ENCODE data around the gene SLC35F1. TPM values are rescaled to one million over a fixed set of nuclear protein-coding genes. Genes with fewer than 3 reads are reported as not detected.

The SLC35F1 gene
- total RNA-seq, 1 donor from 2014 or later, result 0.30 TPM

DNA sequence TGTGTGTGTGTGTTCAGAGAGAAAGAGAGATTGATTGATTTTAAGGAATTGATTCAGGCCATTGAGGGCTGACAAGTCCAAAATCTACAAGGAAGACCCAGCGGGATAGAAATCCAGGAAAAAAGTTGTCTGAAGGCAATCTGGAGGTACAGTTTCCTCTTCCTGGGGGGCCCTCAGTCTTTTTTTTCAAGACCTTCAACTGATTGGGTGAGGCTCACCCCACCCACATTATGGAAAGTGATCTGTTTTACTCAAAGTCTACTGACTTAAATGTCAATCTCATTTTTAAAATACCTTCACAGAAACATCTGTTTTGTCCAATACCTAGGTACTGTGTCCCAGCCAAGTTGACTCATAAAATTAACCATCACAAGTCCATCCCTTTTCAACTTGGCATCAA lies 398.0 kb downstream of the SLC35F1 start:
- no peaks in the 10 kb centered on the region for H3K9me3 ChIP-seq
- H3K27me3 ChIP-seq (ENCODE audit: low read depth), result no peaks in the 10 kb centered on the region
- H3K27ac ChIP-seq, result no peak overlapping the region
- ATAC-seq (no peak), DNase-seq (no peak)
- no peak overlapping the region for H3K4me3 ChIP-seq
- H3K4me1 ChIP-seq, result no peaks in the 10 kb centered on the region
- intact Hi-C loops (cut with DNase I), result no loop called here
- no peak for TF ChIP-seq CTCF (IDR thresholded peaks at IDR 0.05)
- no peaks in the 10 kb centered on the region for H3K36me3 ChIP-seq

GRCh38 chr6:118306392-118307238 lies 399.6 kb downstream of the SLC35F1 start:
- Histone ChIP-seq H3K4me1 (no peaks in the 10 kb centered on the region), H3K27ac (no peak overlapping the region), H3K4me3 (no peak overlapping the region), H3K27me3 (ENCODE audit: low read depth) (no peaks in the 10 kb centered on the region), H3K9me3 (no peaks in the 10 kb centered on the region), H3K36me3 (no peaks in the 10 kb centered on the region)
- no peak for ATAC-seq
- DNase-seq, result no peak
- no peak for TF ChIP-seq CTCF (IDR thresholded peaks at IDR 0.05)
- intact Hi-C loops (cut with DNase I), result no loop called here

- Histone ChIP-seq H3K9me3 (no peaks in the 10 kb centered on the region), H3K27me3 (ENCODE audit: low read depth) (no peaks in the 10 kb centered on the region), H3K27ac (no peak overlapping the region), H3K4me3 (no peak overlapping the region), H3K4me1 (no peaks in the 10 kb centered on the region), H3K36me3 (no peaks in the 10 kb centered on the region)
- no peak for TF ChIP-seq CTCF (IDR thresholded peaks at IDR 0.05)
- no peak for DNase-seq
- intact Hi-C loops (cut with DNase I), result no loop called here
- ATAC-seq, result no peak
These were observed 400.5 kb downstream of the SLC35F1 start for GRCh38 chr6:118307581-118307980.

GRCh38 chr6:118309337-118310093 lies 402.5 kb downstream of the SLC35F1 start:
- Histone ChIP-seq H3K9me3 (no peaks in the 10 kb centered on the region), H3K36me3 (no peaks in the 10 kb centered on the region), H3K4me1 (no peaks in the 10 kb centered on the region), H3K27ac (no peak overlapping the region), H3K27me3 (ENCODE audit: low read depth) (no peaks in the 10 kb centered on the region), H3K4me3 (no peak overlapping the region)
- ATAC-seq, result no peak
- DNase-seq, result no peak
- no peak for TF ChIP-seq CTCF (IDR thresholded peaks at IDR 0.05)
- intact Hi-C loops (cut with DNase I), result no loop called here

- H3K4me1 ChIP-seq, result peaks cover 9% of the 10 kb centered on the region
- no peak overlapping the region for H3K4me3 ChIP-seq
- no peak for ATAC-seq
- no peaks in the 10 kb centered on the region for H3K36me3 ChIP-seq
- H3K9me3 ChIP-seq, result no peaks in the 10 kb centered on the region
- intact Hi-C loops (cut with DNase I), result no loop called here
- TF ChIP-seq CTCF (IDR thresholded peaks at IDR 0.05), result no peak
- H3K27me3 ChIP-seq (ENCODE audit: low read depth), result no peaks in the 10 kb centered on the region
- H3K27ac ChIP-seq, result no peak overlapping the region
- DNase-seq, result no peak
These were observed 406.1 kb downstream of the SLC35F1 start for GRCh38 chr6:118313208-118313607.

All from lower lobe of right lung (tissue), 2 donors.